Liver (tissue), 2 donors: ENCODE results near the gene SLC35A2.

Experiments
- FOXA1 ChIP-seq: IDR thresholded peaks from 2 replicates; pipeline ENCODE4 v1.6.1; 2016; ENCODE audit warnings: antibody characterized with exemption
- HNF4G ChIP-seq: IDR thresholded peaks from 2 replicates; pipeline ENCODE4 v1.6.1; 2016; ENCODE audit warnings: antibody characterized with exemption
- SP1 ChIP-seq: IDR thresholded peaks from 2 replicates; pipeline ENCODE4 v1.6.1; 2018; ENCODE audit warnings: antibody characterized with exemption, mild to moderate bottlenecking
- donor health status: healthy.

DNA sequence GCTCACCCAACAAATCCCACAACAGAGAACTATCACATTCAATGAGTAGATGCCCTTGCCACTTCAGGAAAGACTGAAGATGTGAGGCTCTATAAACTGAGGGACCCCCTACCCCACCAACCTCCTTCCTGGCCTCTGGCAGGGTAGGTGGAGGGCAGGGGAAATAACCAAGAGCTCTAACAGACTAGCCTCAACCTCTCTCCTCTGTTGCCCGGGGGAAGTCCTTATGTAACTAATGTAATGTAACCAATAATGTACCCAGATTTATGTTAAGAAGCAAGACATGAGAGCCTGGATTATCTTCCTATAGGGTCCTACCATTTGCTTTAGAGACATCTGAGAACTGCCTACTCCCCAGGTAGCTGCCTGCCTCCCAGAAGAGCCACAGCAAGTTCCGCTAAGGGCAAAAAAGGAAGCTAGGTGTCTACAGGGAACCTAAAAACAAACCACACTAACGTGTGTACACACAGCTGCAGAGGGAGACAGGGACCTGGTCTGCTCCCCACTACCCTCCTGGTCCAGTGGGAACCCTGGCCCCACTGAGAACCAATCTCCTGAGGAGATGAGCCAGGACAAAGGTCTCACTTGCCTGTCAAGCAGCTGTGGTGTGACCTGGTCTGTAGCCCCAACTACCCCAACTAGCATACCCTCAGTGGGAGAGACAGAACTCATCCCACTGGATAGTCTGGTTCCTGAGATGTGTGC is 28.2 kb upstream of the SLC35A2 start:
- TF ChIP-seq FOXA1 (no peak), SP1 (no peak), HNF4G (no peak)
